ENCODE results near the gene G0S2. TPM values are rescaled to one million over a fixed set of nuclear protein-coding genes. Genes with fewer than 3 reads are reported as not detected.
A peak's percentile ranks its signal among the peaks of the same experiment; 100 is the strongest.

The G0S2 gene
- total RNA-seq, 1 donor from 2014 or later: 1.0 TPM

DNA sequence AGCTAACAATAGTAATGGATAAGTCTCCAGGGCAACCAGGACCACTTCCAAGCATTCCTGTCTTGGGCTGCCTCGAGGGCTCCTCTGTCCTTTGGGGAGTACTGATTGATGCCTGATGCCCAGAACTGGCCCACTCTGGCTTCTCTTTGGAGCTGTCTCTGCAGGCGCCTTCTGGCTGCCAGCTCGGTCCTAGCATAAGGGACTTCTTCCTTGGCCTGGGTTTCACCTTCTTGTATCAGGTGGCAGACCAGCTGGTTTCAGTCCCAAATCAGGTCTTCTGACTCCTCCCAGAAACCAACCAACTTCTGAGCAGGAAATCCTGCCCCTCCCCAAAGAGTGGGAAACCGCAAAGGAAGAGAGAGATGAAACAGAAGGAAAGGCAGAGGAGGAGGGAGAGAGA, 10.6 kb downstream of the G0S2 start:
- peaks cover 13% of the 10 kb centered on the region for H3K4me1 Mint-ChIP-seq (ENCODE audit: low read depth)

DNA sequence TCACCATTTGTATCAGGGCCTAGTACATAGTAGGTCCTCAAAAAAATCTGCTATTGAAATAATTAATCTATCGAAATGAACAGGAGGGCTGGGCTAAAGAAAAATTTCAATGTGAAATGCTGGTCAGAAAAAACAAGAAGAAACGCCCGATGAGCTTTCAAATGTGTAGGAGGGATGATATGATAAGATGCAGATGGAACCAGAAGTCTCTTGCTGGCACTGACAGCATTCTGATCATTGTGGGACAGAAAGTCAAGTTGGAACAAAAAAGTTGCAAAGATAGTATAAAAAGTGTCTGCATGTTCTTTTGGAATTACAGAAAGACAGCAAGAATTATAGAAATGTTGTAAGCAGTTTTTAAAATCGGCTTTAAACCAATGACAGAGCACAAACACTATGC, 11.1 kb downstream of the G0S2 start:
- DNase-seq (ENCODE audit: low spot score): no peak
- H3K9me3 Mint-ChIP-seq (ENCODE audit: low read depth): no peaks in the 10 kb centered on the region
- peaks cover 24% of the 10 kb centered on the region for H3K27me3 Mint-ChIP-seq (ENCODE audit: low read depth)
- H3K27ac Mint-ChIP-seq (ENCODE audit: unreplicated experiment): no peak overlapping the region
- H3K36me3 Mint-ChIP-seq (ENCODE audit: low read depth): no peaks in the 10 kb centered on the region
- H3K4me3 Mint-ChIP-seq (ENCODE audit: unreplicated experiment): no peak overlapping the region
- H3K4me1 Mint-ChIP-seq (ENCODE audit: low read depth): peaks cover 13% of the 10 kb centered on the region
- TF ChIP-seq, protein P1, sequence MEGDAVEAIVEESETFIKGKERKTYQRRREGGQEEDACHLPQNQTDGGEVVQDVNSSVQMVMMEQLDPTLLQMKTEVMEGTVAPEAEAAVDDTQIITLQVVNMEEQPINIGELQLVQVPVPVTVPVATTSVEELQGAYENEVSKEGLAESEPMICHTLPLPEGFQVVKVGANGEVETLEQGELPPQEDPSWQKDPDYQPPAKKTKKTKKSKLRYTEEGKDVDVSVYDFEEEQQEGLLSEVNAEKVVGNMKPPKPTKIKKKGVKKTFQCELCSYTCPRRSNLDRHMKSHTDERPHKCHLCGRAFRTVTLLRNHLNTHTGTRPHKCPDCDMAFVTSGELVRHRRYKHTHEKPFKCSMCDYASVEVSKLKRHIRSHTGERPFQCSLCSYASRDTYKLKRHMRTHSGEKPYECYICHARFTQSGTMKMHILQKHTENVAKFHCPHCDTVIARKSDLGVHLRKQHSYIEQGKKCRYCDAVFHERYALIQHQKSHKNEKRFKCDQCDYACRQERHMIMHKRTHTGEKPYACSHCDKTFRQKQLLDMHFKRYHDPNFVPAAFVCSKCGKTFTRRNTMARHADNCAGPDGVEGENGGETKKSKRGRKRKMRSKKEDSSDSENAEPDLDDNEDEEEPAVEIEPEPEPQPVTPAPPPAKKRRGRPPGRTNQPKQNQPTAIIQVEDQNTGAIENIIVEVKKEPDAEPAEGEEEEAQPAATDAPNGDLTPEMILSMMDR (IDR thresholded peaks at IDR 0.05): no peak

More for the DNA sequence above, 10.6 kb downstream of the G0S2 start:
- no peak for DNase-seq (ENCODE audit: low spot score)
- no peak overlapping the region for H3K27ac Mint-ChIP-seq (ENCODE audit: unreplicated experiment)
- H3K9me3 Mint-ChIP-seq (ENCODE audit: low read depth): no peaks in the 10 kb centered on the region
- H3K36me3 Mint-ChIP-seq (ENCODE audit: low read depth): no peaks in the 10 kb centered on the region
- H3K4me3 Mint-ChIP-seq (ENCODE audit: unreplicated experiment): no peak overlapping the region
- peaks cover 29% of the 10 kb centered on the region for H3K27me3 Mint-ChIP-seq (ENCODE audit: low read depth)
- TF ChIP-seq, protein P1 (IDR thresholded peaks at IDR 0.05): no peak

DNA sequence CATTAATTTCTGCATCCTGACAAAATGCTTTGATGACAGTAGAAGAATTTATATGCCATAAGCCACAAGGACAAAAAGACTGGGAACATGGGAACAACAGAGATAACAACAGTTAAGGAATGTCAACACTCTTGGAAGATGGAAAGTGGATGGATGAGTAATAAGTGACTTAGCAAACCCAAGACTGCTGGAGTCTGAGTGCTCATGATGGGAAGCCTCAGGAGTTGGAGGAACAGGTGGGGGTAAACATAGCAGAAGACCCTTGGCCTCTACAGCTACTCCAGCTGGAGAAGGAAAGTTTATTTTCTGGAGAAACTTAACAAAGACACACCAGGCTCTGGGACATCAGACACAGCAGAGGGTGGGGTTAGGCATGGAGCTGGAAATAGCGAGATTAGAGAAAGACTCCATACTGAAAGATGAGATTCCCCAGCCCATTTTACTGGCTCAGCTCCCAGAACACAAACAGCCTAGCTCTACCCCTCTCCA, 13.6 kb downstream of the G0S2 start:
- H3K4me1 Mint-ChIP-seq (ENCODE audit: low read depth): peaks cover 16% of the 10 kb centered on the region
- peaks cover 21% of the 10 kb centered on the region for H3K27me3 Mint-ChIP-seq (ENCODE audit: low read depth)
- H3K4me3 Mint-ChIP-seq (ENCODE audit: unreplicated experiment): no peak overlapping the region
- no peaks in the 10 kb centered on the region for H3K36me3 Mint-ChIP-seq (ENCODE audit: low read depth)
- TF ChIP-seq, protein P1 (IDR thresholded peaks at IDR 0.05): no peak
- peak overlapping the region; percentile 28 for H3K27ac Mint-ChIP-seq (ENCODE audit: unreplicated experiment)
- H3K9me3 Mint-ChIP-seq (ENCODE audit: low read depth): no peaks in the 10 kb centered on the region
- DNase-seq (ENCODE audit: low spot score): no peak

DNA sequence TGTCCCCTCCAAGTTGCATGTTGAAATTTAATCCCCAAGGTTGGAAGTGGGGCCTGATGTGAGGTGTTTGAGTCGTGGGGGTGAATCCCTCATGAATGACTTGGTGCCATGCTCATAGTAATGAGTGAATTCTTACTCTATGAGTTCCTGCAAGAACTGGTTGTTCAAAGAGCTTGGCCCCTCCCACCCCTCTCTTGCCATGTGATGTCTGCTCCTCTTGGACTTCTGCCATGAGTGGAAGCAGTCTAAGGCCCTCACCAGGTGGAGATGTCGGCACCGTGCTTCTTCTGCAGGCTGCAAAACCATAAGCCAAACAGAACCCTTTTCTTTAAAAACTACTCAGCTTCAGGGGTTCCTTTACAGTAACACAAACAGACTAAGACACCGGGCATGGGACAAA, 14.3 kb downstream of the G0S2 start:
- peaks cover 16% of the 10 kb centered on the region for H3K4me1 Mint-ChIP-seq (ENCODE audit: low read depth)
- H3K27ac Mint-ChIP-seq (ENCODE audit: unreplicated experiment): no peak overlapping the region
- no peak for DNase-seq (ENCODE audit: low spot score)
- peaks cover 24% of the 10 kb centered on the region for H3K27me3 Mint-ChIP-seq (ENCODE audit: low read depth)
- TF ChIP-seq, protein P1 (IDR thresholded peaks at IDR 0.05): no peak
- no peaks in the 10 kb centered on the region for H3K36me3 Mint-ChIP-seq (ENCODE audit: low read depth)
- no peaks in the 10 kb centered on the region for H3K9me3 Mint-ChIP-seq (ENCODE audit: low read depth)
- H3K4me3 Mint-ChIP-seq (ENCODE audit: unreplicated experiment): no peak overlapping the region

DNA sequence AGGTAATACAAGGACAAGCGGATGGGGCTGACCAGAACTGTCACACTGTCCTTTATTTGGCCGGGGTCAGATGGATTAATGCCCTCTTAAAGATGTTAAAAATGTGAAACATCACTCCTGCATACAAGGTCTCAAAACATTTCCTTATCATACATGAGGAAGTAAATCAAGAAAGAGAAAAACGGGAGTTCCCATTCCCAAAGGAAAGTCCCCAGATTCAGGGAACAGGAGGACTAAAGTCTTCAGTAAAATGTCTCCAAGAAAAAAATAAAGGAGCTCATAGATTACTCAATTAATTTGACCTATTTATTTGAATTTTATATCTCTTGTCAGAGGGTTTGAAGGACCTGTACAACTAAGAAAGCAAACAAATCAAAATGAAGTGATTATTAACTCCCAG, 16.0 kb downstream of the G0S2 start:
- no peak overlapping the region for H3K4me3 Mint-ChIP-seq (ENCODE audit: unreplicated experiment)
- no peak overlapping the region for H3K27ac Mint-ChIP-seq (ENCODE audit: unreplicated experiment)
- H3K27me3 Mint-ChIP-seq (ENCODE audit: low read depth): peaks cover 29% of the 10 kb centered on the region
- TF ChIP-seq, protein P1 (IDR thresholded peaks at IDR 0.05): no peak
- no peaks in the 10 kb centered on the region for H3K9me3 Mint-ChIP-seq (ENCODE audit: low read depth)
- no peaks in the 10 kb centered on the region for H3K36me3 Mint-ChIP-seq (ENCODE audit: low read depth)
- peaks cover 16% of the 10 kb centered on the region for H3K4me1 Mint-ChIP-seq (ENCODE audit: low read depth)
- no peak for DNase-seq (ENCODE audit: low spot score)
